Dermis blood vessel endothelial cell (primary cell): ENCODE measurements around the gene DCT. TPM values are rescaled to one million over a fixed set of nuclear protein-coding genes. Genes with fewer than 3 reads are reported as not detected.

ENCODE experiments used
- DNase-seq: peaks from one replicate; pipeline ENCODE4 v3.0.0; 2010
- total RNA-seq: library from RNA; depleted of rRNA; stranded (reverse); fragments of >200 nt; gene quantifications from 2 replicates; pipeline ENCODE4 v1.2.3, GENCODE V29; 2014

Gene DCT
- total RNA-seq, 1 donor from 2014 or later, result not detected

- DNase-seq, result no peak
Measured at GRCh38 chr13:94444826-94445225, 34.7 kb downstream of the DCT start.

- peak; percentile 66 for DNase-seq
Measured at GRCh38 chr13:94435604-94436226, 43.8 kb downstream of the DCT start.

GRCh38 chr13:94433055-94433961 lies 46.2 kb downstream of the DCT start:
- no peak for DNase-seq

DNA sequence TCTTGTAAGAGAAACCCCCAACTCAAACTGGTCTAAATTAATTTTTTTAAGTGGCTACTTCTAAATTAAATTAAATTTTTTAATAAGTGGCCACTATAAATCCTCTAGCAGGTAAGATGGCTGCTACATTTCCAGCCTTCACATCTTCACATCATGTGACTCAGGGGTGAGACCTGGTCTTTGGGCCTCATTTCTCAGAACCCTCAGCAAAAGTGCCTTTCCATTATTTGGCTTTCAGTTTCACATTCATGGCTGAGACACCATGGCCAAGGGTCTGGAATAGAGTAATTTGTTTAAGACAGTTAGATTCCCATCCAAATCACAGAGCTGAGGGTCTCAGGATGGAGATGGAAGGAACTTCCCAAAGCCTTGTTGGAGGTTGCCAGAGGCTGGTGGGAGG lies 47.5 kb downstream of the DCT start:
- no peak for DNase-seq

DNA sequence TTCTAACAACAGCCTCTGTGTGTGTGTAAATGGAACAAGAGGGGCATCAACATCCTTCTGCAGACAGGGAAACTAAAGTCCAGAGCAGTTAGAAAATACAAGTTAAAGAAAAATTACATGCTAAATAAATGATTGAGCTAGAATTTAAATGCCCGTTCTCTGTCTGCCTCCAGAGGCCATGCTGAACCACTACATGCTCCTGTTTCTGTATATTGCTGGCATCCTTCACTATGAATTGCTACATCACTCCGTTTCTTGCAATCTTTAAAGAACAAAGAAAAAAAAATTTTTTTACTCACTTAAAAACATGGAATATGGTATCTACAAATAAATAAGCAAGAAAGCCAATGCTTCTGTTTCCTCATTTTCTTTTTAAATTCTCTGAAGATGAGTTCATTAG lies 47.9 kb downstream of the DCT start:
- DNase-seq, result no peak

DNA sequence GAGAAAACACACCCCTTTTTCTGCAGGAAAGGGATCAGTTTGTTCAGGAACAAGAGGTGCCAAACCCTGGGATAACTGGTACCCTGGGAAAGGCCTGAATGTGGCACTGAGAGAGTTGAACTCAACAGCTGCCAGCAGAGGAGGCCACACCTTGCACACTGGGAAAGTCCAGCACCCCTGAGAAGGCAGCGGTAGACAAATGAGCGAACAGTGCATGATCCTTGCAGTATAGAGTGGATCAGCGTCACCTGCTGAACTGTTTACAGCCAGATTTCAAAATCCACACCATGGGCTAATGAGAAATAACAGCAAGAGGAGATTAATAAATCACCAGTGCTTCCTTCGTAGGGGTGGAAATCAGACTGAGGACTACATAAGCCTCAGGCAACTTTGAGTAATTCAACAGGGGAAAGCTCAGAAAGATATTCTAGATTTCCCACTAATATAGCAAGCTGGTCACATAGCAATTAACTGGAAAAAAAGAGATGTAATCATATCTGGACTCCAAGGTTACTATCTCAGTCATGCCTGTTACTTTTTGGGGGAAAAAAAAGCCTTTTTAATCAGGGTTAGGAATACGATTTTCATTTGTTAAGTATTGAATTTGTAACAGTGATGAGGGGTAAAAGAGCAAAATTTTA lies 52.0 kb downstream of the DCT start:
- no peak for DNase-seq

GRCh38 chr13:94419925-94420305 lies 59.6 kb downstream of the DCT start:
- no peak for DNase-seq

DNA sequence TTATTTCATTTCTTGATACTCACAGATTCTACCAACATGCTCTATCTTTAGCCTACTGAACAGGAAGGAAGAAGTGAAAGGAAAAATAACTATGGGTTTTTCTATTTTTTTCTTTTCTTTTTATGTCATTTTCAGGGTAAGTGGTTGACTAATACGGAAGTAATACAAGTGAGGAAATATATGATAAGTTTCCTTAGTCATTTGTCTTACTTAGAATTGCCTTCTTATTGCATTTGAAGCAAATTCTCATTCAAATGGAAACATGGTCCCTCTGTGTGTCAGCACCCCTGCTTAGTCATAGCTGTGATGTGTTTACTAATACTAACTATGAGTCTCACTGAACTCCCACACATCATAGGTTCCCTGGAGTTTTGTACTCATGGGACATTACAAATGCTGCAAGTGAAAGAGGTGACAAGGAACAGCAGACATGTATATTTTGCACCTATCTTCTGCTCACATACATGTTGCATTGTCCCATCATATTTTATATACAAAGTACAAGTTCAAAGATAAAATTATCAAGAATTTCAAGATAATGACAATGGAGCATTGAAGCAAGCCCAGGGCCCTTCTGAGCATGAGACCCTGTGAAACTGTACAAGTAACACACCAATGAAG lies 60.1 kb downstream of the DCT start:
- no peak for DNase-seq

GRCh38 chr13:94417294-94417693 lies 62.2 kb downstream of the DCT start:
- no peak for DNase-seq

DNA sequence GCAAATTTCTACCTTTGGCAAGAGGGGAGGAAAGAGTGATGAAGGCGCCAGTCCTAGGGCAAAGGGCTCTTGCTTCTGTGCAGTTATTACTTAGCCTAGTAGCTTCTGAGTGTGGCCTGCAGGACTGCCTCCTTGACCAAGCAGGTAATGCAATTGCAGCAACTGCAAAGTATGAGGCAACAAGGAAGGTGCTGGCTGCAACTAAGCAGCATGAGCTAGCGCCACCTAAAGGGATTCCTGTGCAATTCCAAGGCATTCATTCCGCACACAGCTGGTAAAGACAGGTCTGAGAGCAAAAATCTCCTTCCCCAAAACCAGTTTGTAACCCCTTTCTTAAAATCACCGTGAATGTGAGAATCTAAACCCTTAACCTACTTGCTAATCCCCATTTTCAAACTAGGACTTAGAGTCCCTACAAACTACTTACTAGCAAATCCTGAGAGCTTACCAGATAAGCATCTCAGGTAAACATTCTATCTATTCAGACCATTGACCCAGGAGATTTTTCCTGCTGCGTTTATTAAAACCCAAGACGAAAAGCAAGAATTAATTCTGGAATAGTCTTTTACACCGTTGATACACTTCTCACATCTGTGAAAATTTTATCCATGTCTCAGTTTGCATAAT lies 62.9 kb downstream of the DCT start:
- peak; percentile 16 for DNase-seq

DNA sequence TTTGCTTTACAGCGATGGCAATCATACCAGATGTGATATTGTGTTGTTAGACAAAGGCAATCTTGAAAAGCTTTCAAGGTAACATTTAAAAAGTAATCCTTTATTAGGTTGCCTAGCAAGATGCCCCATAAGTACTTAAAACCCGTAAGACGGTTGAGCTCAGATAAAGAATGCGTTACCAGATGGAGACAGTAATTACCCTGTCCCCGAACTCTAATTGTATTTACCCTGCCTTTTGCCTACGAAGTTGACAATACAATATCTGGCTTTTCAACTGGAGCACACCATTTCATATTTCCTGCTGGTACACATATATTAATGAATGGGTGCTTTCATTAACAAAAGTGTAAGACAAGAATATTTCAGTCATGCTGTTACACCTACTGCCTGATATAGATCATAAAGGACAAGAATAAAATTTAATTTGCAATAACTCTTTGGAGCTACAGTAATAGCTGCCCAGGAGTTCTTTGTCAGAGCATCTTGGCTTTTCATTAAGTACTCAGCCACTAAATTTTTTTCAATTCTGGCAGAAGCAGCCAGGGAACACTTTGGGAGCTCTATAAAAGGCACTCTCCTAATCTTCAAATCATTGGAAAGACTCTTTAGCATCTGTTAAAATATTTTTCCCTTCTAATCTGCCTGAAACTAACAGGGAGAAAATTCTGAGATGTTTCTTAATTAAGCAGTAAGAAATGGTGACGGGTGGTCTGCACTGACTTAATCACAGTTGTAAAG lies 63.8 kb downstream of the DCT start:
- no peak for DNase-seq

- DNase-seq, result no peak
Measured at GRCh38 chr13:94414708-94415107, 64.8 kb downstream of the DCT start.

DNA sequence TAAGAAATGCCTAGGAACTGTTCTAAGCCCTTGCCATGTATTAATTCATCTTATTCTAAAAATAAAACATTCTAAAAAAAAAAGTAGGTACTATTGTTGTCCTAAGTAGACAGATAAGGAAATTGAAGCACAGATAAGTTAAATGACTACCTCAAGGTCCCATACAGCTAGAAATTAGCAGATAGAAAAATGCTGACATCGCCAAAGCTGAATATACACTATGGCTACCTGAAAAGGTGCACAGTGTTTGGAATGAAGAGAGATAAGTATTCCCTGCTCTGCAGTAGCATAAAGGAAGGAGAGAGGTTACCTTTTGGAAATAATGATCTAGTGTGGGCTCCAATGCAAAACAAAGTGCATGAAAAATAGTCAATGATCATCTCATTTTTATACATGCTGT lies 65.3 kb downstream of the DCT start:
- DNase-seq, result no peak

DNA sequence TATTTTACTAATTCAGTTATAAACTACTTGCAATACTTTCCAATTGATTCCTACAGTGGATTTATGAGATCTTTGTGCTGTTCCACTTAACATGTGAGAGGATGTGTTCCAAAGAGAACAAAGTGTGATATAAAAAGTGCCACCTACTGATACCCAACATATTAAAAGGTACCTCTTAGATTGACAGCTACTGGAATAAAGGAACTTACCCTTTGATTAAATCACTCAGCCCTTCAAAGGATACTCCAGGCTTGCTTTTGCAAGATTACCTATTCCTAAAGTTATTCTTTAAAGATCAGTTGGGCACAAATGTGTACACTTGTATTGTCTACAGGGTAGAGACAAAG lies 65.9 kb downstream of the DCT start:
- no peak for DNase-seq

GRCh38 chr13:94412870-94413597 lies 66.4 kb downstream of the DCT start:
- no peak for DNase-seq

GRCh38 chr13:94411747-94412146 lies 67.7 kb downstream of the DCT start:
- DNase-seq, result no peak

DNA sequence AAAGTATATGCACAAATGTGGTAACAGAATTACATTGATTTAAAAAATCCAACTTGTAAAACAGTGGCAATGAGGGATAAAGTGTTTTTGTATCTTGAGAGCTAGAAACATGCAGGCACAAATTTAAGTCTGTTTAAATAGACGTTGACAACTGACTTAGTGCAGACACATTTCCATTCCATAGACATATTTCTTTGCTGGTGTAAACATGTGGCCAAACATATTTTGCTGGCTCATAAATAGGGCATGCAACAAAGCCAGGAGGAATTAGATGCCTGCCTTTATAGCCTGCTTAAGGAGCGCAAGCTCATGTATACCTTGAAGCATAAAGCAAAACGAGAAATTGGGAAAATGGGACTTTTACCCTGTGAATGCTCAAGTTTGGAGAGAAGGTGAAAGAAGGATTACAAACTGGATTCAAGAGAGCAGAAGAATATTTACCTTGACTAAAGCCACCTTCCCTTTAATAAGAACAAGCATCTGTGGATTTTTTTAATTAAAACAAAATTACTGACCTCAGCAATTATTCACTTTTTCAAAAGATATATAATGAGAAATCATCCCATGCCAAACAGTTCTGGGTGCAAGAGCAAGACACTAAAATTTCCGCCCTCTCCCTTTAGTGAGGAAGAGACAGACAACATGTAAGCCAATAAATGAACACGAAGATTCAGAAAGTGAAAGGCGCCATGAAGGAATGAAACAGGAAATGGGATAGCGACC lies 71.0 kb downstream of the DCT start:
- DNase-seq, result no peak

DNA sequence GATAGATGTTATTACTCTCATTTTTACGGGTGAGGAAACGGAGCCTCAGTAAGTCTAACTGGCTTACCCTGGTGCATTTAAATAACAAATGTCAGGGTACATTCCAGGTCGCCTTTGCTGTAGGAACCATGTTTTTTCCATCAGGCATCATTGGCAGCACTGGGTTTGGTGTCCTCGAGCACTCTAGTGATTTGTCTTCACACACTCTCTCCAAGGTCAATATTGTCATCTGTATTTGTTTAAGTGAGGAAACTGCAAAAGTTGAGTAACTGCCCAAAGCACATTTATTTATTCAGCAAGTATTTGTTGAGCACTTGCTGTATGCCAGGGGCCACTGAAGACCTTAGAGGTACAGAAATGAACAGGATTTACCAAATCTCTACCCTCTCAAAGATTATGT lies 78.6 kb downstream of the DCT start:
- no peak for DNase-seq

DNA sequence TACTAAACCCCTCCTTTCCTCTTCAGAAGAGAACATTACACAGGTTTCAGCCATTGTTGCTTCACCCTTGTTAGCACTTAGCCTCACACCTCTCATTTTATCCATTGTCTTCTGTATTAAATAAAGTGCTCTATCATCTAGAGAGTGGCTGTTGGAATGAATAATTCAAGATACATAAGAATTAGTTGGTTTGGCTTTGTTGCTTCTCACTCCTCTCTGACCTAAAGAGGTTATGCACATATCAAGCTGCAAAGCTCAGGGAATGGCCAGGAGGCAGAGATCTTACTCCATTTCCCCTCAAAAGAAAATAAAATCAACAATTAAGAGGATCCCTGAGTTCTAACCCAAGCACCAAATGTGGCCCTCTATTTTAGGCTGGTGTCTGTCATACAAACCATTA lies 79.7 kb downstream of the DCT start:
- DNase-seq, result no peak

GRCh38 chr13:94395860-94396259 lies 83.6 kb downstream of the DCT start:
- DNase-seq, result no peak

GRCh38 chr13:94394723-94395122 lies 84.8 kb downstream of the DCT start:
- DNase-seq, result no peak
